ENCODE measurements around the gene STXBP1. TPM values are rescaled to one million over a fixed set of nuclear protein-coding genes. Genes with fewer than 3 reads are reported as not detected.

Gene STXBP1
- total and polyA plus RNA-seq, 2 of the 8 experiments (the other 6 are each of a cell fraction or from before 2014, with no cell fraction given) = 11.5 to 60.9 TPM

- Histone ChIP-seq H4K8ac (ENCODE audit: extremely low read depth, insufficient read depth, low read length) (no peak overlapping the region), H2BK12ac (ENCODE audit: low read depth, low read length) (peak overlapping the region; percentile 83; the same call in 1 of the 2 replicates), H2BK20ac (ENCODE audit: low read length) (0 out of 2 replicates have a peak overlapping the region, but pooled peaks have one; percentile 10), H2BK15ac (ENCODE audit: low read length) (peak overlapping the region; percentile 4; the same call in 1 of the 2 replicates), H3K18ac (ENCODE audit: extremely low read depth, low read length) (no peak overlapping the region), H3K27ac (ENCODE audit: low read depth, low read length) (no peak overlapping the region), H3K14ac (ENCODE audit: insufficient read length) (no peak overlapping the region), H4K20me1 (replicated peaks in 1 of 2; ENCODE audit: control insufficient read depth in 1 of 2, insufficient read depth in 2 of 2, low read length in 2 of 2) (no peaks in the 10 kb centered on the region), H3K4me1 (replicated peaks in 1 of 4; ENCODE audit: control insufficient read depth in 3 of 4, insufficient read depth in 4 of 4, low read length in 3 of 4) (peaks cover 0 to 23% (median 16%) of the 10 kb centered on the region in 4 experiments; a peak in 6 of 7 replicates), H2AFZ (ENCODE audit: low read length) (no peak overlapping the region), H3K4me3 (ENCODE audit: extremely low read depth in 1 of 4, insufficient read depth in 2 of 4, low read depth in 3 of 4, low read length in 4 of 4) (no peak overlapping the region), H3K9ac (replicated peaks in 1 of 4; ENCODE audit: extremely low read depth in 1 of 4, low read depth in 3 of 4, low read length in 3 of 4) (no peak overlapping the region), H2AK5ac (ENCODE audit: low read depth, low read length) (no peak overlapping the region), H3K4ac (replicated peaks; ENCODE audit: insufficient read length, low read depth, low read length) (no peak overlapping the region), H3K79me2 (ENCODE audit: control insufficient read depth in 1 of 2, insufficient read depth in 2 of 2, low read length in 2 of 2) (no peaks in the 10 kb centered on the region), H3K56ac (replicated peaks; ENCODE audit: insufficient read length, low read depth, low read length) (no peak overlapping the region), H3K9me3 (ENCODE audit: insufficient read depth in 2 of 2, low read depth in 1 of 2, low read length in 1 of 2) (no peaks in the 10 kb centered on the region), H4K5ac (ENCODE audit: insufficient read length, low read depth, low read length) (no peak overlapping the region), H2BK5ac (ENCODE audit: low read depth, low read length) (no peak overlapping the region), H3K23me2 (ENCODE audit: low read depth, low read length) (peaks cover 3% of the 10 kb centered on the region; the same call in 1 of the 2 replicates), H3K23ac (ENCODE audit: insufficient read length) (no peak overlapping the region), H3K79me1 (ENCODE audit: low read depth, low read length) (no peaks in the 10 kb centered on the region), H3K27me3 (replicated peaks in 1 of 4; ENCODE audit: control insufficient read depth in 3 of 4, extremely low read depth in 1 of 4, insufficient read depth in 3 of 4, low read length in 3 of 4) (no peaks in the 10 kb centered on the region), H2BK120ac (replicated peaks; ENCODE audit: low read depth, low read length) (no peak overlapping the region), H3K36me3 (ENCODE audit: control insufficient read depth in 2 of 4, insufficient read depth in 4 of 4, low read length in 3 of 4) (no peaks in the 10 kb centered on the region), H3K4me2 (ENCODE audit: insufficient read depth in 1 of 2, low read depth in 2 of 2, low read length in 2 of 2) (no peak overlapping the region), H4K91ac (replicated peaks; ENCODE audit: insufficient read length, low read length) (no peak overlapping the region)
- CTCF ChIA-PET (ENCODE audit: partially characterized antibody) = interaction anchor here (1.0 to 1.6 kb wide), 2 partner anchors 9 to 14 kb away, joined by 3 to 5 read pairs; partner anchors contain the start of gene TOR2A
- POLR2A ChIA-PET (ENCODE audit: partially characterized antibody) = no interaction called here
- FAIRE-seq = no peak
- no peak for DNase-seq (ENCODE audit: low read depth in 1 of 2, low spot score in 2 of 2)
- TF ChIP-seq BCL11A (IDR thresholded peaks at IDR 0.05; ENCODE audit: low read depth in 2 of 2, low read length in 2 of 2) = no peak
- TF ChIP-seq CBX8 (IDR thresholded peaks at IDR 0.05; ENCODE audit: borderline replicate concordance, low read depth, low read length) = no peak
- TF ChIP-seq EZH2 (IDR thresholded peaks at IDR 0.05; ENCODE audit: low read depth, low read length, severe bottlenecking) = no peak
- TF ChIP-seq SIRT6 (IDR thresholded peaks at IDR 0.05; ENCODE audit: low read length) = no peak
- TF ChIP-seq ZNF274 (IDR thresholded peaks at IDR 0.05; ENCODE audit: borderline replicate concordance, extremely low read depth, low read length) = no peak
- TF ChIP-seq HDAC2 (IDR thresholded peaks at IDR 0.05; ENCODE audit: borderline replicate concordance in 1 of 2, low read depth in 2 of 2, low read length in 2 of 2) = no peak
- TF ChIP-seq SUZ12 (IDR thresholded peaks at IDR 0.05; ENCODE audit: low read length) = no peak
- no peak for TF ChIP-seq CTCF (IDR thresholded peaks at IDR 0.05; ENCODE audit: control extremely low read depth in 1 of 3, insufficient read depth in 1 of 3, low read depth in 1 of 3, low read length in 3 of 3)
- TF ChIP-seq, protein P1, sequence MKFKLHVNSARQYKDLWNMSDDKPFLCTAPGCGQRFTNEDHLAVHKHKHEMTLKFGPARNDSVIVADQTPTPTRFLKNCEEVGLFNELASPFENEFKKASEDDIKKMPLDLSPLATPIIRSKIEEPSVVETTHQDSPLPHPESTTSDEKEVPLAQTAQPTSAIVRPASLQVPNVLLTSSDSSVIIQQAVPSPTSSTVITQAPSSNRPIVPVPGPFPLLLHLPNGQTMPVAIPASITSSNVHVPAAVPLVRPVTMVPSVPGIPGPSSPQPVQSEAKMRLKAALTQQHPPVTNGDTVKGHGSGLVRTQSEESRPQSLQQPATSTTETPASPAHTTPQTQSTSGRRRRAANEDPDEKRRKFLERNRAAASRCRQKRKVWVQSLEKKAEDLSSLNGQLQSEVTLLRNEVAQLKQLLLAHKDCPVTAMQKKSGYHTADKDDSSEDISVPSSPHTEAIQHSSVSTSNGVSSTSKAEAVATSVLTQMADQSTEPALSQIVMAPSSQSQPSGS (IDR thresholded peaks at IDR 0.05; ENCODE audit: low read length) = no peak
- TF ChIP-seq GTF2F1 (IDR thresholded peaks at IDR 0.05; ENCODE audit: borderline replicate concordance, low read depth, low read length) = no peak
Observed at GRCh38 chr9:127720865-127721227, 108.8 kb downstream of the STXBP1 start.
